B cell (primary cell): Measurements from ENCODE around the gene ADM2. TPM values are rescaled to one million over a fixed set of nuclear protein-coding genes. Genes with fewer than 3 reads are reported as not detected.

Experiments
- ATAC-seq: fragments of 200-7000 bp; cut with Tn5 transposase; one replicate; pipeline ENCODE4 v1.10.0; 2021; ENCODE audit warnings: low read depth, mild to moderate bottlenecking, moderate number of reproducible peaks, moderate library complexity
- CTCF ChIA-PET: fragments of 350-600 bp; sonication (Branson Sonifier 250); formaldehyde crosslinking; loops from one replicate; lab custom pipeline; 2021; ENCODE audit warnings: antibody characterized with exemption, inconsistent platforms; lab: Charles Lee
- POLR2A ChIA-PET: fragments of 350-600 bp; sonication (Branson Sonifier 250); formaldehyde crosslinking; loops from one replicate; lab custom pipeline; 2021; ENCODE audit warnings: antibody characterized with exemption; lab: Charles Lee
- DNase-seq: peaks from one replicate; pipeline ENCODE4 v3.0.0; 2013
- H2AFZ ChIP-seq: 2 replicates; pipeline ENCODE4 v1.6.1; 2012; ENCODE audit warnings: mild to moderate bottlenecking, low read depth, low read length; ENCODE audit not compliant: insufficient read depth, poor library complexity, severe bottlenecking
- H3K27ac ChIP-seq, 2 donors: 1 replicate in 1 of 2; 2 replicates in 1 of 2; pipeline ENCODE4 v1.5.1; 2012 to 2013; ENCODE audit warnings: low read length in 2 of 2, mild to moderate bottlenecking in 2 of 2, moderate library complexity in 1 of 2
- H3K27me3 ChIP-seq, 4 experiments: fragments of 200-600 bp in 1 of 4; sonication (generic) in 1 of 4; replicated peaks in 1 of 4; 1 replicate in 2 of 4; 2 replicates in 2 of 4; pipeline versions ENCODE4 v1.6.1 to v1.7.0; 2013 to 2016; ENCODE audit warnings: low read length in 3 of 4, mild to moderate bottlenecking in 2 of 4, mixed read lengths in 1 of 4, moderate library complexity in 1 of 4; ENCODE audit not compliant: insufficient read depth in 4 of 4, control insufficient read depth in 3 of 4; ENCODE audit errors: control extremely low read depth in 1 of 4
- H3K36me3 ChIP-seq, 2 experiments: replicated peaks in 1 of 2; 1 replicate in 1 of 2; 2 replicates in 1 of 2; pipeline versions ENCODE4 v1.6.1 to v1.7.1; 2013; ENCODE audit warnings: low read length in 1 of 2; ENCODE audit not compliant: insufficient read depth in 2 of 2, control insufficient read depth in 1 of 2; ENCODE audit errors: control extremely low read depth in 1 of 2, extremely low read depth in 1 of 2
- H3K4me1 ChIP-seq, 2 donors: fragments of 200-600 bp in 1 of 2; sonication (generic) in 1 of 2; 1 replicate in 1 of 2; 2 replicates in 1 of 2; pipeline versions ENCODE4 v1.5.1 to v1.6.1; 2013 to 2017; ENCODE audit warnings: low read length in 2 of 2; ENCODE audit not compliant: control insufficient read depth in 2 of 2, insufficient read depth in 2 of 2
- H3K4me2 ChIP-seq: replicated peaks from 2 replicates; pipeline ENCODE3; 2012; ENCODE audit warnings: mild to moderate bottlenecking, low read depth, low read length; ENCODE audit not compliant: poor library complexity, severe bottlenecking
- H3K4me3 ChIP-seq, 5 experiments: fragments of 200-600 bp in 1 of 5; sonication (generic) in 1 of 5; 1 replicate in 3 of 5; 2 replicates in 2 of 5; pipeline versions ENCODE4 v1.5.1 to v1.7.0; 2011 to 2016; ENCODE audit warnings: low read length in 4 of 5, mild to moderate bottlenecking in 4 of 5, low read depth in 2 of 5, control low read depth in 1 of 5, moderate library complexity in 1 of 5; ENCODE audit not compliant: insufficient read depth in 1 of 5; ENCODE audit errors: control extremely low read depth in 1 of 5, extremely low read depth in 1 of 5
- H3K79me2 ChIP-seq: fragments of 200-600 bp; sonication (generic); one replicate; pipeline ENCODE4 v1.6.0; 2016; ENCODE audit warnings: low read length; ENCODE audit not compliant: control insufficient read depth, insufficient read depth
- H3K9ac ChIP-seq: fragments of 200-600 bp; sonication (generic); 2 replicates; pipeline ENCODE4 v1.6.1; 2017; ENCODE audit warnings: mild to moderate bottlenecking, low read length, moderate library complexity
- H3K9me3 ChIP-seq, 3 donors: one replicate each; pipeline versions ENCODE4 v1.6.1 to v1.7.1; 2013; ENCODE audit warnings: low read length in 2 of 3; ENCODE audit not compliant: control insufficient read depth in 2 of 3, insufficient read depth in 1 of 3; ENCODE audit errors: control extremely low read depth in 1 of 3
- H4K20me1 ChIP-seq: 2 replicates; pipeline ENCODE4 v1.6.0; 2012; ENCODE audit warnings: mild to moderate bottlenecking, low read length; ENCODE audit not compliant: insufficient read depth, control insufficient read depth, poor library complexity, severe bottlenecking
- H3K27ac Mint-ChIP-seq: one replicate; pipeline ENCODE4 v1.8.0; 2021; ENCODE audit warnings: mixed read lengths
- H3K27me3 Mint-ChIP-seq: one replicate; pipeline ENCODE4 v1.8.0; 2021; ENCODE audit warnings: mixed read lengths
- H3K4me1 Mint-ChIP-seq: one replicate; pipeline ENCODE4 v1.8.0; 2021; ENCODE audit warnings: mixed read lengths
- H3K4me3 Mint-ChIP-seq: one replicate; pipeline ENCODE4 v1.8.0; 2021; ENCODE audit warnings: mixed read lengths
- H3K9me3 Mint-ChIP-seq: one replicate; pipeline ENCODE4 v1.8.0; 2022; ENCODE audit warnings: mixed read lengths; ENCODE audit not compliant: insufficient read depth
- CTCF ChIP-seq: fragments of 200-600 bp; IDR thresholded peaks from one replicate; pipeline ENCODE4 v1.8.0; 2022; ENCODE audit warnings: antibody characterized with exemption, mild to moderate bottlenecking
- EZH2 ChIP-seq: IDR thresholded peaks from 2 replicates; pipeline ENCODE4 v1.6.1; 2012; ENCODE audit warnings: borderline replicate concordance, low read depth, mild to moderate bottlenecking, moderate library complexity, low read length; ENCODE audit not compliant: insufficient read depth, poor library complexity, severe bottlenecking
- WGBS: methylation state at CpG from one replicate; pipeline ENCODE4 v1.1.5; 2013; ENCODE audit warnings: missing lambda C conversion rate; ENCODE audit not compliant: insufficient coverage; 5-methylcytosine and 5-hydroxymethylcytosine counted together
- intact Hi-C: fragments of 100-400 bp; cut with micrococcal nuclease; formaldehyde crosslinking; loops from one replicate; pipeline ENCODE4 v1.10.0; 2022
- polyA plus RNA-seq: library from polyadenylated mRNA; depleted of rRNA; stranded (reverse); fragments of >200 nt; gene quantifications from 2 replicates; pipeline ENCODE4 v1.2.3, GENCODE V29; 2012
- total RNA-seq, 2 donors: library from RNA; stranded (reverse); fragments of 120-200 nt in 1 of 2; gene quantifications; 1 replicate in 1 of 2; 2 replicates in 1 of 2; pipeline versions ENCODE4 v1.2.3 to v1.2.4, GENCODE V29; 2013 to 2022

Gene ADM2
- total and polyA plus RNA-seq, 2 donors (not counting 1 experiment from before 2014, with no cell fraction given): 0.67 to 3.7 TPM

GRCh38 chr22:50522208-50522805, 41.0 kb downstream of the ADM2 start:
- 98% methylated on average over 11 of the region's 15 CpGs for WGBS
- DNase-seq (no peak), ATAC-seq (no peak)
- CTCF ChIA-PET: interaction anchor here (0.9 to 1.4 kb wide), 2 partner anchors 99 to 197 kb away, joined by 3 to 4 read pairs; no protein-coding TSS in a partner anchor
- peaks cover 38% of the 10 kb centered on the region for H4K20me1 ChIP-seq
- H3K36me3 ChIP-seq: peaks cover 0 to 54% of the 10 kb centered on the region in 2 experiments
- H3K9me3 Mint-ChIP-seq: no peaks in the 10 kb centered on the region
- H3K4me3 ChIP-seq: no peak overlapping the region
- H3K4me1 ChIP-seq: peaks cover 13 to 24% of the 10 kb centered on the region in 2 donors
- H3K79me2 ChIP-seq: peaks cover 62% of the 10 kb centered on the region
- no peaks in the 10 kb centered on the region for H3K9me3 ChIP-seq
- no peak overlapping the region for H3K9ac ChIP-seq
- H3K4me1 Mint-ChIP-seq: peaks cover 14% of the 10 kb centered on the region
- TF ChIP-seq CTCF (no peak), EZH2 (no peak)
- no peaks in the 10 kb centered on the region for H3K27me3 ChIP-seq
- H3K4me3 Mint-ChIP-seq: no peak overlapping the region
- H2AFZ ChIP-seq: no peak overlapping the region
- POLR2A ChIA-PET: interaction anchor here (0.7 kb wide), 1 partner anchor 23 kb away, joined by 3 read pairs; the partner anchor contains the start of gene KLHDC7B
- no peak overlapping the region for H3K4me2 ChIP-seq
- H3K27ac Mint-ChIP-seq: no peak overlapping the region
- intact Hi-C loops: no loop called here
- no peaks in the 10 kb centered on the region for H3K27me3 Mint-ChIP-seq
- no peak overlapping the region for H3K27ac ChIP-seq

- TF ChIP-seq CTCF: no peak
- no peak for TF ChIP-seq EZH2
- no peak overlapping the region for H3K27ac Mint-ChIP-seq
- Histone ChIP-seq H3K36me3 (peaks cover 0 to 48% of the 10 kb centered on the region in 2 experiments), H3K79me2 (peaks cover 56% of the 10 kb centered on the region), H3K4me1 (peaks cover 16 to 30% of the 10 kb centered on the region in 2 donors), H3K27ac (no peak overlapping the region), H3K4me2 (no peak overlapping the region), H4K20me1 (peaks cover 32% of the 10 kb centered on the region), H3K4me3 (no peak overlapping the region), H3K27me3 (no peaks in the 10 kb centered on the region), H3K9ac (no peak overlapping the region), H2AFZ (no peak overlapping the region), H3K9me3 (no peaks in the 10 kb centered on the region)
- ChIA-PET CTCF (interaction anchor here (0.9 to 1.4 kb wide), 2 partner anchors 98 to 198 kb away, joined by 3 to 4 read pairs; no protein-coding TSS in a partner anchor), POLR2A (interaction anchor here (0.7 kb wide), 1 partner anchor 23 kb away, joined by 3 read pairs; the partner anchor contains the start of gene KLHDC7B)
- H3K4me1 Mint-ChIP-seq: peaks cover 21% of the 10 kb centered on the region
- no peaks in the 10 kb centered on the region for H3K27me3 Mint-ChIP-seq
- 95% methylated on average over 22 of the region's 22 CpGs for WGBS
- ATAC-seq: no peak
- intact Hi-C loops: no loop called here
- no peak overlapping the region for H3K4me3 Mint-ChIP-seq
- H3K9me3 Mint-ChIP-seq: no peaks in the 10 kb centered on the region
- DNase-seq: no peak
Observed at GRCh38 chr22:50522806-50523438, 41.6 kb downstream of the ADM2 start.
